ENCODE data around the gene BCL2L2. TPM values are rescaled to one million over a fixed set of nuclear protein-coding genes. Genes with fewer than 3 reads are reported as not detected.
A peak's percentile ranks its signal among the peaks of the same experiment; 100 is the strongest.

The BCL2L2 gene
- total and polyA plus RNA-seq, 2 donors (not counting 1 experiment from before 2014, with no cell fraction given): 24.7 to 25.4 TPM

DNA sequence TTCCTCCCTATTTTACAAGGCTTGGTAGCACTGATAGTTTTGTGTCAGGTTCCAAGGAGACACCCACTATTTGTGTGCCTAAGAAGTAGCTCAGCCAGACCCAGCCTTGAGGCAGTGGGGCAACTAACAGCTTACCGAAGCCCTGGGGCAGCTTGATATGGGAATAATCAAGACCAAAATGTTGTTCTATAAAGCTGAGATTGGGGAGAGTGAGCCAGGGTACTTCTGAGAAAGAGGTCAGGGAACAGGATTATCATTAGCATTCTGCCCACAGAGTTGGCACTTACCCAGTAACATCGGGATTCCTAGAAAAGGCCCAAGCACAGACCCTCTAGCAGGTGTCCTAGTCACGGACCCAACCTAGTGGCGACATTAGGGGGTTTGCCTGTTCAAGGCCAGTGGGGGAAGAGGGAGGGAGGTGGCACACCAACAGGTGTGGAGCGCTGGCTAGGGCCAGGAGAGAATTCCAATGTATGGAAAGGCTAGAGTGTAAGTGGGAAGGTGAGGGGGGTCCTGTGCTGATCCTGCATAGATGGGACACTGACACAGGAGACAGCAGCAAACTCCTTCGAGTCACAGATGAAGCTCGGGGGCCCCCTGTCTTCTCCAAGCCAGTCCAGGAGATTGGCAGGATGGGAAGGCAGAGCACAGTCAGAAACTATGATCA is 8.9 kb upstream of the BCL2L2 start:
- Histone ChIP-seq H3K27me3 (ENCODE audit: control insufficient read depth, insufficient read depth, low read length) (no peaks in the 10 kb centered on the region), H3K27ac (ENCODE audit: insufficient read depth, low read length) (no peak overlapping the region), H3K79me2 (ENCODE audit: control insufficient read depth, insufficient read depth, low read length) (peaks cover 2% of the 10 kb centered on the region), H3K4me2 (ENCODE audit: extremely low read depth, insufficient read depth, low read length) (no peak overlapping the region), H4K20me1 (ENCODE audit: control insufficient read depth, extremely low read depth, insufficient read depth, low read length) (no peaks in the 10 kb centered on the region), H3K4me1 (ENCODE audit: control insufficient read depth, extremely low read depth, insufficient read depth, low read length) (peaks cover 12% of the 10 kb centered on the region), H3K9me3 (ENCODE audit: control insufficient read depth, insufficient read depth, low read depth, low read length) (no peaks in the 10 kb centered on the region), H2AFZ (ENCODE audit: low read length) (no peak overlapping the region), H3K4me3 (replicated peaks in 1 of 4; ENCODE audit: control extremely low read depth in 1 of 4, insufficient read depth in 1 of 4, low read depth in 3 of 4, low read length in 4 of 4) (no peak overlapping the region), H3K36me3 (ENCODE audit: control insufficient read depth, insufficient read depth, low read length) (peaks cover 3% of the 10 kb centered on the region), H3K9ac (ENCODE audit: insufficient read depth, low read length) (no peak overlapping the region)
- DNase-seq (ENCODE audit: low read depth in 2 of 2): no peak
- TF ChIP-seq EZH2 (IDR thresholded peaks at IDR 0.05; ENCODE audit: low read length, missing control alignments): no peak
- TF ChIP-seq, protein P1, sequence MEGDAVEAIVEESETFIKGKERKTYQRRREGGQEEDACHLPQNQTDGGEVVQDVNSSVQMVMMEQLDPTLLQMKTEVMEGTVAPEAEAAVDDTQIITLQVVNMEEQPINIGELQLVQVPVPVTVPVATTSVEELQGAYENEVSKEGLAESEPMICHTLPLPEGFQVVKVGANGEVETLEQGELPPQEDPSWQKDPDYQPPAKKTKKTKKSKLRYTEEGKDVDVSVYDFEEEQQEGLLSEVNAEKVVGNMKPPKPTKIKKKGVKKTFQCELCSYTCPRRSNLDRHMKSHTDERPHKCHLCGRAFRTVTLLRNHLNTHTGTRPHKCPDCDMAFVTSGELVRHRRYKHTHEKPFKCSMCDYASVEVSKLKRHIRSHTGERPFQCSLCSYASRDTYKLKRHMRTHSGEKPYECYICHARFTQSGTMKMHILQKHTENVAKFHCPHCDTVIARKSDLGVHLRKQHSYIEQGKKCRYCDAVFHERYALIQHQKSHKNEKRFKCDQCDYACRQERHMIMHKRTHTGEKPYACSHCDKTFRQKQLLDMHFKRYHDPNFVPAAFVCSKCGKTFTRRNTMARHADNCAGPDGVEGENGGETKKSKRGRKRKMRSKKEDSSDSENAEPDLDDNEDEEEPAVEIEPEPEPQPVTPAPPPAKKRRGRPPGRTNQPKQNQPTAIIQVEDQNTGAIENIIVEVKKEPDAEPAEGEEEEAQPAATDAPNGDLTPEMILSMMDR (conservative IDR thresholded peaks at IDR 0.05 in 1 of 2, IDR thresholded peaks at IDR 0.05 in 1 of 2; ENCODE audit: low read depth in 1 of 2, low read length in 2 of 2): no peak

- no peak overlapping the region for H3K4me2 ChIP-seq (ENCODE audit: extremely low read depth, insufficient read depth, low read length)
Measured at GRCh38 chr14:23299211-23299957, 7.2 kb upstream of the BCL2L2 start.

More at GRCh38 chr14:23299211-23299957, 7.2 kb upstream of the BCL2L2 start:
- H3K27me3 ChIP-seq (ENCODE audit: control insufficient read depth, insufficient read depth, low read length): no peaks in the 10 kb centered on the region
- no peaks in the 10 kb centered on the region for H4K20me1 ChIP-seq (ENCODE audit: control insufficient read depth, extremely low read depth, insufficient read depth, low read length)
- peaks cover 3% of the 10 kb centered on the region for H3K36me3 ChIP-seq (ENCODE audit: control insufficient read depth, insufficient read depth, low read length)
- H3K9me3 ChIP-seq (ENCODE audit: control insufficient read depth, insufficient read depth, low read depth, low read length): no peaks in the 10 kb centered on the region
- no peak overlapping the region for H2AFZ ChIP-seq (ENCODE audit: low read length)
- peak overlapping the region in 1 of 4 experiments; percentile 83 for H3K4me3 ChIP-seq (replicated peaks in 1 of 4; ENCODE audit: control extremely low read depth in 1 of 4, insufficient read depth in 1 of 4, low read depth in 3 of 4, low read length in 4 of 4)
- DNase-seq (ENCODE audit: low read depth in 2 of 2): peak; percentile 54 to 80
- H3K27ac ChIP-seq (ENCODE audit: insufficient read depth, low read length): peak overlapping the region; percentile 48
- peaks cover 2% of the 10 kb centered on the region for H3K79me2 ChIP-seq (ENCODE audit: control insufficient read depth, insufficient read depth, low read length)
- no peak overlapping the region for H3K9ac ChIP-seq (ENCODE audit: insufficient read depth, low read length)
- TF ChIP-seq, protein P1 (conservative IDR thresholded peaks at IDR 0.05 in 1 of 2, IDR thresholded peaks at IDR 0.05 in 1 of 2; ENCODE audit: low read depth in 1 of 2, low read length in 2 of 2): peak; percentile 13 to 41
- no peak for TF ChIP-seq EZH2 (IDR thresholded peaks at IDR 0.05; ENCODE audit: low read length, missing control alignments)
- peaks cover 12% of the 10 kb centered on the region for H3K4me1 ChIP-seq (ENCODE audit: control insufficient read depth, extremely low read depth, insufficient read depth, low read length)
